Fibroblast of skin of right quadriceps (primary cell): ENCODE measurements around the gene MYOZ1.

Experiments used
- DNase-seq: peaks from one replicate; pipeline ENCODE4 v3.0.0-alpha.2; 2013

Gene MYOZ1

GRCh38 chr10:73593110-73593509 lies 48.2 kb downstream of the MYOZ1 start:
- DNase-seq, result no peak

DNA sequence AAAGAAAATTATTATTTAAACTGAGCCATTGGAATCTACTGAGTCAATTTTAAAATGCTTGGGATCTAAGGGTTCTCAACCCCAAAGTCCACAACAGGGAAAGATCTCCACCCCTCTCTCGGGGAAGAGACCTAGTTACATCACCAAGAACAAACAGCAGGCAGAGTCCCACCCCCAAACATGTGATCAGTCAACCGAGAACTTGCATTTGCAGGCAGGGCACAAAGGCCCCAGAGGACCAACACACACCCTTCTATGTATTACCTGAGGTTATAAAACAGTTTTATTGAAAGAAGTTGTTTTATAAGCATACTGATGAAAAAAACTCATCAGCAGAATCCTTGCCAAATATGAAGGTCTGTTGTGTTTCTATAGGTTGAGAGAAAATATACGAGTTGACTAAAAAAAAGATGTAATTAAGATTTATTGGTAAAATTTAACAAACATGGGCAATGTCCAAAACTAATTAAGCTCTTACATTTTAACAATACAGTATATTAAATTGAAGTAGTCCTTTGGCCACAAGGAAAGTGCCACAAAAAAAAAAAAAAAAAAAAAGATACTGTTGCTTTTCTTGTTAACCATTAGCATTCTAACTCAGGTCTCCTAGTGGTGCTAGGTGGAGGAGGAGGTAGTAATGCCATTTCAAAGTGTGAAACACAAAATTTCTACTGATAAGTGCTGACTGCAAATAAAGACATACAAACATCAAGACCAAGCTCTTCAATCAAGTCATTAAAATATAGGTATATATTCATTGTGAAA lies 49.2 kb downstream of the MYOZ1 start:
- peak; percentile 21 for DNase-seq

GRCh38 chr10:73590881-73591799 lies 50.1 kb downstream of the MYOZ1 start, which contains the start of gene USP54:
USP54 (minus strand) TSS chr10:73591342; CDS start chr10:73575658, 15,684 bp downstream.
- DNase-seq, result peak; percentile 69

DNA sequence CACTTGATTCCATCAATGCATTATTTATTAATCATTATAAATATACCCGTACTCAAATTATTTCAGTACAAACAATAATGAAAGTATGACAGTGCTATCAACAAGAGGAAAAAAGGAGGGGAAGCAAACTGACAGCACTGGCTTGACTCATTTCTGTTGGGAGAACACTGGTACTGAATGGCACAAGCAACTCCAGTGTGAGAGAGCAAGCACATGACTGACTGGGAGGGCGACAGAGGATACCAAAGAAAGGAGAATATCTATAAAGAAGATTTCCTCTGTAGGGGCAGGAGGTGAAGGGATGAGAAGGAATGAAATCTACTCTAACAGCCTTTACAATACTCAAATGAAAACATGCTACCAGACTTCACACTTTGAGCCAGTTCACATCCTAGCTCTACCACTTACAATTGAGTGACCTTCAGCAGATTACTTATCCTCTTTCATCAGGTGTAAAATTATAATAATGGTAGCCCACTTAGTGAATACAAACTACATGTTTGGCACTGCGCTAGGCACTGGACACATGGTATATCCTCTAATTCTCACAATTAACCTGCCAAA lies 51.6 kb downstream of the MYOZ1 start:
- DNase-seq, result no peak

GRCh38 chr10:73588656-73589055 lies 52.6 kb downstream of the MYOZ1 start:
- no peak for DNase-seq

DNA sequence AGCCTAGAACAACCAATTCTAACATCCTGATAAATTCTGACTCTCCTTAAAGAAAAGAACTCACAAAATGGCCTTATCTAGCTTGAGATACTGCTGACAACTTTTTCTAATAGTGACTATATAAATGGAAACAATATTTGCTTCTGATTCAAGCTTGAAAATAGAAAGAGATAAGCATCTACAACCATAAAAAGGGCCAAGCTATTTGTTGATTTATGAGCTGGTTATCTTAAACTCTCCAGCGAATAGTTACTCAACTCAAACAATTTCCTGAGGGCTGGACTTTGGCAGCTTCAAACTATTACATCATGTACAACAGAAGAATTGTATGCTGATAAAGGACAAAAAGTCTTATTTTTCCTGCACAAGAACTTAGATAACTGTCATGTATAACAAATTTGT lies 54.7 kb downstream of the MYOZ1 start:
- DNase-seq, result peak; percentile 89

- peak; percentile 42 for DNase-seq
Observed at GRCh38 chr10:73585327-73585726, 55.9 kb downstream of the MYOZ1 start.

DNA sequence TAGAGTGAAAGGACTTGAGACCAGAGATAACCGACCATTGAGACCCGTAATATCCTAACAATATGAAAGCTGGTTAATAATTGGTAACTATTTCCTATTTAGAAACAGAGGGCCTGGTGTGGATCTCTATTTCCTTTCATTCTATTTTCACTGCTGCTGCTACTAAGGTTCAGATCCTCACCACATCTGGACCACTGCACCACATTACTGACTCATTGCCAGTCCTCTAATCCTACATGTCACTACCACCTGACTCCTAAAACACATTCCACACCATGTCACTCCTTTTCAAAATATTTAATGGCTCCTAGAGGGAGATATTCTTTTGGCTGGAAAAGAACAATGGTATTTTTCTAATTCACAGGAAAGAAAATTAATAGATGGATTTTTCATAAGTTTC lies 56.5 kb downstream of the MYOZ1 start:
- peak; percentile 53 for DNase-seq

- no peak for DNase-seq
Observed at GRCh38 chr10:73581918-73582317, 59.4 kb downstream of the MYOZ1 start.
